GM08714 (cell line): ENCODE results near the gene SPACA4.

Experiments used
- H3K4me3 ChIP-seq: fragments of 200-500 bp; sonication (Bioruptor generic); 2 replicates; pipeline ENCODE4 v1.5.1; 2014; ENCODE audit warnings: mild to moderate bottlenecking, low read length, inconsistent platforms
- ZNF274 ChIP-seq: IDR thresholded peaks from 2 replicates; pipeline ENCODE4 v1.6.1; 2012; ENCODE audit warnings: mild to moderate bottlenecking, low read depth, low read length

The SPACA4 gene

GRCh38 chr19:48632692-48633147, 26.2 kb downstream of the SPACA4 start:
- no peak for TF ChIP-seq ZNF274
- H3K4me3 ChIP-seq: no peak overlapping the region

- TF ChIP-seq ZNF274: no peak
These were observed 26.9 kb downstream of the SPACA4 start for GRCh38 chr19:48633148-48634035.

GRCh38 chr19:48634036-48634342, 27.4 kb downstream of the SPACA4 start:
- H3K4me3 ChIP-seq: peak overlapping the region; percentile 48; the same call in 1 of the 2 replicates
- no peak for TF ChIP-seq ZNF274

More at GRCh38 chr19:48633148-48634035, 26.9 kb downstream of the SPACA4 start:
- peak overlapping the region; percentile 48; the same call in 1 of the 2 replicates for H3K4me3 ChIP-seq

GRCh38 chr19:48634424-48635262, 28.1 kb downstream of the SPACA4 start:
- no peak for TF ChIP-seq ZNF274
- H3K4me3 ChIP-seq: peak overlapping the region; percentile 48; the same call in 1 of the 2 replicates

GRCh38 chr19:48635263-48635965, 28.9 kb downstream of the SPACA4 start:
- H3K4me3 ChIP-seq: peak overlapping the region; percentile 69
- no peak for TF ChIP-seq ZNF274

GRCh38 chr19:48635966-48636858, 29.7 kb downstream of the SPACA4 start:
- peak overlapping the region; percentile 69 for H3K4me3 ChIP-seq
- TF ChIP-seq ZNF274: no peak

GRCh38 chr19:48636859-48637448, 30.4 kb downstream of the SPACA4 start, which contains the start of gene DBP:
Gene DBP (minus strand): TSS chr19:48637379. CDS start chr19:48636994, 385 bp downstream.
- no peak for TF ChIP-seq ZNF274
- H3K4me3 ChIP-seq: peak within 1 kb of the TSS; percentile 69

GRCh38 chr19:48637449-48637947, 31.0 kb downstream of the SPACA4 start:
- TF ChIP-seq ZNF274: no peak
- H3K4me3 ChIP-seq: peak overlapping the region; percentile 56; the same call in 1 of the 2 replicates

- H3K4me3 ChIP-seq: peak overlapping the region; percentile 56; the same call in 1 of the 2 replicates
- no peak for TF ChIP-seq ZNF274
These were observed 31.6 kb downstream of the SPACA4 start for GRCh38 chr19:48637948-48638830.

- peak overlapping the region; percentile 43; the same call in 1 of the 2 replicates for H3K4me3 ChIP-seq
- no peak for TF ChIP-seq ZNF274
These were observed 32.4 kb downstream of the SPACA4 start for GRCh38 chr19:48638831-48639381.
